ENCODE measurements around the gene IQGAP1.
"Not testable (repeated sequence)": the region's sequence is repeated elsewhere in the genome, so short reads cannot be mapped to it uniquely, and the experiment has no call there.

IQGAP1 gene, protein sequence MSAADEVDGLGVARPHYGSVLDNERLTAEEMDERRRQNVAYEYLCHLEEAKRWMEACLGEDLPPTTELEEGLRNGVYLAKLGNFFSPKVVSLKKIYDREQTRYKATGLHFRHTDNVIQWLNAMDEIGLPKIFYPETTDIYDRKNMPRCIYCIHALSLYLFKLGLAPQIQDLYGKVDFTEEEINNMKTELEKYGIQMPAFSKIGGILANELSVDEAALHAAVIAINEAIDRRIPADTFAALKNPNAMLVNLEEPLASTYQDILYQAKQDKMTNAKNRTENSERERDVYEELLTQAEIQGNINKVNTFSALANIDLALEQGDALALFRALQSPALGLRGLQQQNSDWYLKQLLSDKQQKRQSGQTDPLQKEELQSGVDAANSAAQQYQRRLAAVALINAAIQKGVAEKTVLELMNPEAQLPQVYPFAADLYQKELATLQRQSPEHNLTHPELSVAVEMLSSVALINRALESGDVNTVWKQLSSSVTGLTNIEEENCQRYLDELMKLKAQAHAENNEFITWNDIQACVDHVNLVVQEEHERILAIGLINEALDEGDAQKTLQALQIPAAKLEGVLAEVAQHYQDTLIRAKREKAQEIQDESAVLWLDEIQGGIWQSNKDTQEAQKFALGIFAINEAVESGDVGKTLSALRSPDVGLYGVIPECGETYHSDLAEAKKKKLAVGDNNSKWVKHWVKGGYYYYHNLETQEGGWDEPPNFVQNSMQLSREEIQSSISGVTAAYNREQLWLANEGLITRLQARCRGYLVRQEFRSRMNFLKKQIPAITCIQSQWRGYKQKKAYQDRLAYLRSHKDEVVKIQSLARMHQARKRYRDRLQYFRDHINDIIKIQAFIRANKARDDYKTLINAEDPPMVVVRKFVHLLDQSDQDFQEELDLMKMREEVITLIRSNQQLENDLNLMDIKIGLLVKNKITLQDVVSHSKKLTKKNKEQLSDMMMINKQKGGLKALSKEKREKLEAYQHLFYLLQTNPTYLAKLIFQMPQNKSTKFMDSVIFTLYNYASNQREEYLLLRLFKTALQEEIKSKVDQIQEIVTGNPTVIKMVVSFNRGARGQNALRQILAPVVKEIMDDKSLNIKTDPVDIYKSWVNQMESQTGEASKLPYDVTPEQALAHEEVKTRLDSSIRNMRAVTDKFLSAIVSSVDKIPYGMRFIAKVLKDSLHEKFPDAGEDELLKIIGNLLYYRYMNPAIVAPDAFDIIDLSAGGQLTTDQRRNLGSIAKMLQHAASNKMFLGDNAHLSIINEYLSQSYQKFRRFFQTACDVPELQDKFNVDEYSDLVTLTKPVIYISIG (N-terminal part only)

DNA sequence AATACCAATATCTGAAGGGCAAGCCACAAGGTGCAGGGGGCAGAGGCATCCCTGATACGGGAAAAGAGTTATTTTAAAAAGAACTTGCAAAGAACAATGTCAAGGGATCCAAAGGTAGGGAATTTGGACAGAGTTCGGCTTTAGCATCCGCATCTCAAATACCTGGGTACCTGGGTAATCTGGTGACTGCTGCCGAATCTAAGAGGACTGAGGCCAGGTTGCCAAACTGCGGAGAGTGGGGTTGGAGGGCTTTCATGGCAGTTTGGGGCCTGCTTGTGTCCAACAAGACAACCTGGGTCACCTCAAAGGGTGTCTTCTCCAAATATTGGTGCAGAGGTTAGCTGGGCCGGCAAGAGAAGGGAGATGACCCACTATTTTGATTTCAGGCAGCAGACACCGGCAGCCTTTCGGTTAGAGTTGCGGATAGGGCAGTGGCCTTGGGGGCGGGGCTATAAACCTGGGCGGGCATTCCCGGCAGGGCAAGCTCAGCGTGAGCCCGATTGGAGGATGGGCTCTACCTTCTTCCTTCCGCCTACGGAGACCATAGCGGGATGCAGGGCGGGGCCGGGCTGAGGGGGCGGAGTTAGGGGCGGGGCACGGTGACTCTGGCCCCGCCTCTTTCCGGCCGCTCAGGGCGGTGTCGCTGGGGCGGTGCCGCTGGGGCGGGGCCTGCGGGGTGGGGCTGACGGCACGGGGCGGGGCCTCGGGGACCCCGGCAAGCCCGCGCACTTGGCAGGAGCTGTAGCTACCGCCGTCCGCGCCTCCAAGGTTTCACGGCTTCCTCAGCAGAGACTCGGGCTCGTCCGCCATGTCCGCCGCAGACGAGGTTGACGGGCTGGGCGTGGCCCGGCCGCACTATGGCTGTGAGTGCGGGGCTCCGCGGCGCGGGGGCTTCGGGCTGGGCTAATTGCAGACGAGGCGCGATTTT is at the start of gene IQGAP1:
Gene IQGAP1 (plus strand): TSS at position 709 of the 928 bp plus-strand sequence. CDS start 100 bp downstream, at position 809.
- DNase-seq = peak; percentile 98

DNA sequence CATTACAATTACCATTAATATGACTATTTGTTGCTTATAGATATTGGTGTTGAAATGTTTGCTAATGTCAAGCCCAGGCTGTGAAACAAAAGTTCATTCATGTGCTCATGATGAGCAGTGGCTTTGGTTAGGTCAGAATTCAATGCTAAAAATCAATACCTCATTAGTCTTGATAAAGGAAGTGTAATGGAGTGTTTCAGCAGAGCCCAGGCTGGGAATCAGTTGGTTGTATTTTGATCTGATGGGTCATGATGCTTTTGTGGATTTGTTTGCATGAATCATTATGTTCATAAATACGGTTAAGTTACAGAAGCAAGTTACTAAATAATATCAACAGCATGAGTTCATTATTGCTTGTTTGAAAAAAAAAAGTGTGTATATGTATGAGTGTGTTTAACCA is 49.5 kb upstream of the IQGAP1 start:
- DNase-seq = no peak

DNA sequence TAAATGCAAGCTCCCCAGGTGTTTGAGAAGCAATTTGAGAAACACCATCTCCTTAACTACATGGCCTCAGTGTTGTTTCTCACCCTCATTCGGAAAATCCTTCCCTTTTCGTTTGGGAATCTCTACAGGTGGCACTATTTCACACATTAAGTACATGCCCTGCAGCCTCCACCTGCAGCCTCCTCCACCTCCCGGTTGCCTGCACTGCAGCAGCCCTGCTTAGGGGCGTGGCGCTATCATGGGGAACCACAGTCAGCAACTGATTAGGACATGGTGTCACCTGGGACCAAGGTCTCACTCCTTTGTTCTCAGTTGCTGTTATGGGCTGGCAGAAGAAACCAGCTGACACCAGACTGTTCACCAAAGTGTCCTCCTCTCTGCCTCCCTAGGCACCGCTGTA is 47.7 kb upstream of the IQGAP1 start:
- no peak for DNase-seq

DNA sequence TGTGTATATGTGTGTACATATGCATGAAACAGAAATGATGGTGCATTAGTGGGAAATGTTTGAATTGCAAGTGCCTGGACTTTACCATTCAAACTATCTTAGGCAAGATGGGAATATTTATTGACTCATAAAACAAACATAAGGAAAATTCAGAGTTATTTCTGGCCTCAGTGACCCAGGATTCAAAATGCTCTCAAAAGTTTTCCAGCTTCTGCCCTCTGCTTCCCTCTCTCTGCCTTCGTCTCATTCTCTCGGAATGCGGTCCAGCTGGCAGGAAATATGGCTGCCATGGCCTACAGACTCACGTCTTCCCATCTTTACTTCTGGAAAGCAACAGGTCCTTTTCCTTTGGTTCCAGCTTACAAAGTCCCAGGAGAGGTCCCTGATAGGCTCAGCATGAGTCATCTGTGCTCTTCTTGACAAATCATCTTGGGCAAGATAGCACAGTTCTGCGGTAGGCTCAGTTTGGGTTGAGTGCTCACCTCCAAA is 44.7 kb upstream of the IQGAP1 start:
- DNase-seq = no peak

DNA sequence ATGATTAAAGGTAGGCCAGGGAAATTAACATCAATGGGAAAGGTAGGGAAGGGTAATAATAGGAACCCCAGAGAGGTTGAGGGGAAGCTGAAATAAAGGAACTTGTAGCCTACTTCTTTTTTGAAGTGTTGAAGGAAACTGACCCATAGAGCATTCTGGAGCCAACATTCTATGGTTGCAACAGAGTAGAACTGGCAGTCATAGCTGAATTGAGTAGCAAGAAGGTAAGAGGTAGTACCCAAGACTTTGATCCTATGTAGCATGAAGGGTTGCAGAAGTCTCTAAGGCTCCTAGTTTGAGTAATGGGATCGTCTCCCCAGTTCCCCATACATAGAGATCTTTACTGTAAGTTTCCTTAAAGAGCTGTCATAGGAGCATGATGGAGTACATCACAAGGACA is 43.4 kb upstream of the IQGAP1 start:
- no peak for DNase-seq

DNA sequence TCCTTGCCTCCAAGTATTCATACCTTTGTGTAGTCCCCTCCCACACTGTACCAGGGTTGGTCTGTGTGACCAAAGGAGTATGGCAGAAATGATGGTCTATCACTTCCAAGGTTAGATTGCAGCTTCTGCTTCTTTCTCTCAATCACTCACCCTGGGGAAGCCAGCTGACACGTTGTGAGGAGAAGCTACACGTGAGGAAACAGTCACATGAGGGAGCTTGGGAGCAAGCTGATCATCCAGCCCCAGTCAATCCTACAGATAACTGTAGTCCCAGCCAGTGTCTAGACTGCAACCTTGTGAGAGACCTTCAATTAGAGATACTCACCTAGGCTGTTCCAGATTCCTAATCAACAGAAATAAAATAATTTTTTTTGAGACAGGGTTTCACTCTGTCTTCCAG is 42.2 kb upstream of the IQGAP1 start:
- DNase-seq = no peak

DNA sequence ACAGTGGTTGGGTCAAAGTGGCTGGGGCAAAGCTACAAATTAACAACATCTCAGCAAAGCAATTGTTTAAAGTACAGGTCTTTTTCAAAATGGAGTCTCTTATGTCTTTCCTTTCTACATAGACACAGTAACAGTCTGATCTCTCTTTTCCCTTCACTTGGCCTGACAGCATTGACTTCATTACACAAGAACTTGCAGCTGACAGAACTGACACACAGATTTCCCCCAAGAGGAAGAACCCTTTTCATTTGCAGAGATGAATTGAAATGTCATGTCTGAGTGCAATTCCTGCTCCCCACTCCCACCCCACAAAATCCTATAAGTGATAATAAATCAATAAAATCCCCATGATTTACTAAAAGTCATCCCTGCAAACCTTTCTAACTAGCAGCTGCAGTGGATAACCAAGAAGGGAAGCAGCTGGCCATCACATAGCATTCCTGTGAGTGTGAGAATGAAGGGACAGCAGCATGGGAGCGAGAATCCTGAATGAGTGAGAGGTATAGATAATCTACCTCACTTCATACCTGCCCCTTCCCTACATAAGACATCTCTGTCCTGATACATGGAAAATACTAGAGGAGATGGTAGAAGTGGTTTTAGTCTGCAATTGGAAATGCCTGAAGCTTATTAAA is 40.5 kb upstream of the IQGAP1 start:
- not testable (repeated sequence) for DNase-seq

DNA sequence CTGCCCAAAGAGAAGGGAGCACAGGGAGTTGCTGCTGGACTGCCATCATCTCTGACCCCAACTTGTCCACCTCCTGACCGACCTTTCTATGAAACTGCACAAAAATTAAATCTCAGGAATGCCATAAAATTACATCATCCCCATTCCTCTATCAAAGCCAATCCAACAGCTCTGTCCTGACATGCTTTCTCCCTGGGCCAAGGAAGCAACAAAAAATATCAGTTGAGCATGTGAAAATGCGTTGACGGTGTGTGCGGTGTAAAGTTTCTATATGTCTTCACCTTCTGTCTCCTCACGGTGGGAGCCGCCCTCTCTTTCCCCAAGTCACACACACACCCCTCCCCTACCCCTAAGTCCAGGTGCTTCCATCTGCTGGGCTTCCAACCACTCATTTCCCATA is 39.6 kb upstream of the IQGAP1 start:
- no peak for DNase-seq

DNA sequence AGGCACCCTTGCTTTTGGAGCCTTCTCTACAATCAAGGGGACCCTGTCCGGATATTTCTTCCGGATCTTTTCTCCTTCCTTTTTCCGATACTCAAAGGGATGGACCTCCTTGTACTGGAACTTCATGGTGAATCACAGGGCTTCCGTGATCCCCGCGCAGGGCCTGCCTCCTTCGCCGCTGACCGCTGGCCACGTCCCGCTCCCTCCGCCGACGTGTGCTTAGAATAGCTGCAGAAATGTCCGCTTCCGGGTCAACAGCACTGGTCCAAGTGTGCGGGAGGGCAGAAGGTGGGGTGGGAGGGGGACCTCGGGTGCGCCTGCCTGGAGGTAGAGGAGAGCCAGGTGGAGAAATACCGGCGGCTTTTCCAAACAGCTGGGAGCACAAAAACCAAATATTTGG is 39.0 kb upstream of the IQGAP1 start:
- DNase-seq = no peak

DNA sequence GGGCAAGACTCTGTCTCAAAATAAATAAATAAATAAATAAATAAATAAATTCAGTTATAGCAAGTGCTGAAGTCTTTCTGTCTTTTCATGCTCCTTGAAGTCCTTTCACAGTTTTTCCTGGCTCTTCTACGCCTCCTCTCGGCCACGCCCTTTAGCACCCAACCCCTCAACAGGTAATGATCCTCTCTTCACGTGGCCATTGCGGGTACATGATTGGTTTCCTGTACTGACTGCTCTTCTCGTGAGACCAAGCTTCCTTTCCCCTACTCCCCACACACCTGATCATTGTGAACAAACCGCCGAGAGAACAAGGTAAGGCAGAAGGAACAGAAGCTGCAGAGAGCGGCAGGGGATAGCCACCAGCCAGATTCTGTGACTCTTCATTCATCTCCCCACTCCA is 38.2 kb upstream of the IQGAP1 start:
- no peak for DNase-seq

DNA sequence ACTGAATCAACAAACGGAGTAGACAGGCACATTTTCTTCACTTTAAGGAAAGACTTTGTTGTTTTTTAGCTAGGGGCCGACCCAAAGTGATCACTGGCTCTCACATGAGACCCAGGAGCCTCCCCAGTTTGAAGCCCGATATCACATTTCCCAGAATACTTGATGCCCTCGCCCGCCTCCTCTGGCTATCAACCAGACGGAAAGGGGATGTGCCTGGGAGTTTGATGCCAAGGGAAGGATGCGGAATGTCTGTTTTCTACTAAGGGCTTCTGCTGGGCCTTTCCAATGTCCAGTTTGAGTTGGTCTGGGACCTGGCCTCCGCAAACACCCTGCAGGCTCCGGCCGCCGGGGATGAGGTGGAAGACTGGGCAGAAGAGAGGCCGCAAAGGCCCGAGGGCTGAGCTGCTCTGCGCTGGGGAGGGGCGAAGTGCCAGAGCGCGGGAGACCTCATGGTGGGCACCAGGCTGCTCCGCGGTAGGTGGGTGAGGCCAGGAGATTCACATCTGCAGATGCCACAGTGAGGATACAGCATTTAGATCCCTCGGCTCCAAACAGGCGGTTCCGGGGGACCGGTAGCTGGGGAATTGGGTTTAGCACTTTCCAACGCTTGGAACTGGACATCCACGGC is 36.4 kb upstream of the IQGAP1 start:
- DNase-seq = no peak

DNA sequence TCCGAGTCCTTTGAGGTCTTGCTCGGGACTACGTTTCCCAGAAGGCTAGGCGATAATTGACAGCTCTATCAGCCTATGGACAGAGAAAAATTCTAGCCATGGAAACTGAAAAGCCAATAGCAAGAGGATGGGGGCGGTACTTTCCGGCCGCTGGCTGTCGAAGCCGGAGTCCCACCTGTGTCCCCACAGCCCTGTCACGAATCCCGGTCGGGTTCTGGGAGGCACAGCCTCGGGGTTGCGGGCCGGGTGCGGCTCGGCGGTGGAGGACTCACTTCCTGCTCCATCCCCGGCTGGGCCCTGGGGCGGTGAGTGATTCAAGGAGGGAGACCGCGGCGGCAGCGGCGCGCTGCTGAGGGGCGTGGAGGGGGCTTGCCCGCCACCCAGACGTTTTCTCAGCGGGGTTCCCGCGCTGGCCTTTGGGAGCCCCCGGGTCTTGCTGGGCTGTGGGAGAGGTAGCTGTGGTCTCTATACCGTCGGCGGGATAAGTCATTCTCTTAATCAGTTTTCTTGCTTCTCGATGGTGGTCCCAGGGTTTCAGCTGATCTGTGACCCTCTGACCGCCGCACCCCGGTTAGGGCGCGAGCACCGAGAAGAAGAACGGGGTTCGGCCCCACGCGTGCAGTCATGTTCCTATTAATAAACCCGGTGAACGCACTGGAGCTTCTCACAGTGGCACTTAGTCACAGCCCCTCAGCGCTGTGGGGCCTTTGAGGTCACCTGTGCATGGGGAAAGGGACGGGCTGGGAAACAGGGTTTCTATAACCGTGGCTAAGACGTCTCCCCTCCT is 35.7 kb upstream of the IQGAP1 start, which contains the start of gene ZNF774:
Gene ZNF774 (plus strand): TSS at position 178 of the 787 bp plus-strand sequence. CDS start 2,377 bp downstream, outside the sequence.
- DNase-seq = peak; percentile 85

DNA sequence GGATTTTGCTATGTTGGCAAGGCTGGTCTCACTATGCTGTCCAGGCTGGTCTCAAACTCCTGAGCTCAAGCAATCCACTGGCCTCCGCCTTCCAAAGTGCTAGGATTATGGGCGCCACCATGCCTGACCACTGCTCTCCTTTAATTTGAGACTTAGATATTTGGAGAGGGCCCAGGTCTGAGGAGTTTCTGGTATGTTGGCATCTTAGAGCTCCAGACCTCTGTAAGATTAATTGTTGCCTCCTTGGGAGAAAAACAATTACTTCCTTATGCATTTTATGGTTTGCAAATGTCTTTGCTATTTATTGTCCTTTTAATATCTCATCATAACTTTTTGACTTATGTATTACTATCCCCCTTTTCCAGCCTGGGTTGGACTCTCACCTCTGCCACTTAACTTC is 33.1 kb upstream of the IQGAP1 start:
- DNase-seq = no peak

DNA sequence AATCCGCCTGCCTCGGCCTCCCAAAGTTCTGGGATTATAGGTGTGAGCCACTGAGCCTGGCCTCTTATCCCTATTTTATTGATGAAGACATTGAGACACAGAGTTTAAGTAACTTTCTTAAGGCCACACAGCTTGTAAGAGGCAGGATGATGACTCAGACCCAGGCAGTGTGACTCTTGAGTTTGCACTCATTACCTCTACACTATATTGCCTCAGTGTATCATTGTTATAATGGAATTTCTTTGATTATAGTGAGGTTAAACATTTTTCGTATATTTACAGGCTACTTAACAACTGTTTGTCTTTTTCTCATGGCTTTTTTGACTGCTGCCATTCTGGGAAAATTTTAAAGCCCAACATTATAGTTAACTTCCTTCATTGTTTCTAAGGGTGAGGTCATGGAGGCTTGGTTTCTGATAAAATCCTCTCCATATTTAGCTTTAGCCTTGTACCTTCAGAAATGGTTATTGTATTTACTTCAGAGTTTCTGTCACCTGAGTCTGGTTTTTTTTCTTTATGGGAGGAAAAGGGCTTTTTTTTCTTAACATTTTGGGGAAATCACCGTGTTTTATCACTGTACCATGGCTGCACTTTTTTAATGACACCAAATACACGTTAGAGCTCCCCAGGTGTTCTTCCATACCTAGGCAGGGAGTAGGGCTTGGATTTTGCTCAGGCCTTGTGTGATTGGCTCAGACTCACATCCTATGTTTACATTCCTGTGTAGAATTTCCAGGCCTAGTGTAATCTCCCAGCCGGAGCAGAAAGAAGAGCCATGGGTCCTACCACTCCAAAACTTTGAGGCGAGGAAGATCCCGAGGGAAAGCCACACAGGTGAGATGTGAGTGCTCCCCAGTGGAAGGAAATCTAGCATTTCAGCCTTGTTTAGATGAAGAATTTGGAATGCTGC is 29.7 kb upstream of the IQGAP1 start:
- DNase-seq = peak; percentile 13

DNA sequence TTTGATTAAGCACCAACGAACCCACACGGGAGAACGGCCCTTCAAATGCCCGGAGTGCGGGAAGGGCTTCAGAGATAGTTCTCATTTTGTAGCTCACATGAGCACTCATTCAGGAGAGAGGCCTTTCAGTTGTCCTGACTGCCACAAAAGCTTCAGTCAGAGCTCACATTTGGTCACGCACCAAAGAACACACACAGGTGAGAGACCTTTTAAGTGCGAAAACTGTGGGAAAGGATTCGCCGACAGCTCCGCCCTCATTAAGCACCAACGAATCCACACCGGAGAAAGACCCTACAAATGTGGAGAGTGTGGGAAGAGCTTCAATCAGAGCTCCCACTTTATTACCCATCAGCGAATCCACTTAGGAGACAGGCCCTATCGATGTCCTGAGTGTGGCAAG is 27.3 kb upstream of the IQGAP1 start:
- DNase-seq = no peak

DNA sequence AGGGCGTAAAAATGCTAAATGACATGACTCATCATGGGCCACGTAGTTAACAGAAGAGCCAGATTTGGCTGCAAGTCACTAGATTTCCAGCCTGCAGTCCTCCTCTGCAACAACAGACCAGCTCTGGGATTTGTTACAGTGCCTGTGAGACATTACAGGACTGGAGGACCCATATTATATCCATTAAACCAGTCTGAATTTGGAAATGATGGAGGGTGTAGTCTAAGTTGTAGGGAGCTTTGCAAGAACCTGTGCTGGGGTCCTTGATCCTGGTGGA is 25.2 kb upstream of the IQGAP1 start:
- no peak for DNase-seq

DNA sequence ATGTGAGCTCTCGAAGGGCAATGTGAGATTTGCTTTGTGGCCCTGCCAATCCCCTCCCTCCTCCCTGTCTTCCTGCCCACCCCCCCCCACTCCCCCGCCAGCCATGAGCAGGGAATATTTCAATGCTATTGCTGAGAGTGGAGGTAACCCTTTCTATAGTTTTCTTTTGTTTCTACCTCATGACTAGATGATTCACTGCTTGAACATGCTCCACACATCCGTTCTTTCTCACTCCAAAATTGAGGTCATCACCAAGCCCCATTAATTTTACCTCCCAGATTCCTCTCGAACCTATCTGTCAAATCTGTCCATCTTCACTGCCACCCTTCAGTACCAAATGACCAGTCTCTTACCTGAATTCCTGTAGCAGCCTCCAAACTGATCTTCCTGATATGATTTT is 23.8 kb upstream of the IQGAP1 start:
- no peak for DNase-seq

DNA sequence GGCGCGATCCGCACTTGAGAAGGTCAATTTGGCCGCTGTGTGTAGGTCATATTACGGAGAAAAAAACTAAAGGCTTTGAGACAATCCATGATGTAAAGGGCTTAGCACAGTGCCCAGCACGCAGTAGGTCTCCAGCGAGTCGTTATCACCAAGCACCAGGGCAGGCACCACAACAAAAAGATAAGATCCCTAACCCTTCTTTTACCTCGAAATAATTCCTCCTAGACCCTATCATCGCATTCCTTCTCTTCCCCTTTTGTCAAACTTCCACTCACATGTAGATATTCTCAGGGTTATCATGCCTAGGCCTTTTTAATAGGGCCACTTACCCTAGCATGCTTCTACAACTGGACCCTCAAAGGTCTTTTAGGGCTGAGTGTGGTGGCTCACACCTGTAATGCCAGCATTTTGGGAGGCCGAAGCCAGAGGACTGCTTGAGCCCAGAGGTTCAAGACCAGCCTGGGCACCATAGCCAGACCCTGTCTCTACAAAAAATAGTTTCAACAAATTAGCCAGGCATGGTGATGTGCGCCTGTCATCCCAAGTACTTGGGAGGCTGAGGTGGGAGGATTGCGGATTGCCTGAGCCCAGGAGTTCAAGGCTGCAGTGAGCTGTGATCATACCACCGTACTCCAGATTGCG is 22.5 kb upstream of the IQGAP1 start:
- no peak for DNase-seq

Data from NK-92 treated with Interleukin-12 subunit alpha and Interleukin-12 subunit beta, amount 100 ng/mL, for 24 hours (cell line).